Testis (tissue), 2 donors: ENCODE data around the gene STK33.

Experiments used
- POLR2A ChIP-seq: fragments of 450-650 bp; IDR thresholded peaks from one replicate; pipeline ENCODE4 v1.6.1; 2017; ENCODE audit warnings: antibody characterized with exemption, mild to moderate bottlenecking, moderate library complexity
- TF ChIP-seq, protein P1 (sequence below), 3 experiments: fragments of 450-650 bp in 2 of 3; fragments of 200-600 bp in 1 of 3; sonication (generic) in 1 of 3; IDR thresholded peaks; one replicate each; pipeline ENCODE4 v1.5.1; 2016 to 2019; ENCODE audit warnings: antibody characterized with exemption in 3 of 3, mild to moderate bottlenecking in 2 of 3, moderate library complexity in 1 of 3

GRCh38 chr11:8429483-8429882, 164.5 kb downstream of the STK33 start:
- TF ChIP-seq, protein P1, sequence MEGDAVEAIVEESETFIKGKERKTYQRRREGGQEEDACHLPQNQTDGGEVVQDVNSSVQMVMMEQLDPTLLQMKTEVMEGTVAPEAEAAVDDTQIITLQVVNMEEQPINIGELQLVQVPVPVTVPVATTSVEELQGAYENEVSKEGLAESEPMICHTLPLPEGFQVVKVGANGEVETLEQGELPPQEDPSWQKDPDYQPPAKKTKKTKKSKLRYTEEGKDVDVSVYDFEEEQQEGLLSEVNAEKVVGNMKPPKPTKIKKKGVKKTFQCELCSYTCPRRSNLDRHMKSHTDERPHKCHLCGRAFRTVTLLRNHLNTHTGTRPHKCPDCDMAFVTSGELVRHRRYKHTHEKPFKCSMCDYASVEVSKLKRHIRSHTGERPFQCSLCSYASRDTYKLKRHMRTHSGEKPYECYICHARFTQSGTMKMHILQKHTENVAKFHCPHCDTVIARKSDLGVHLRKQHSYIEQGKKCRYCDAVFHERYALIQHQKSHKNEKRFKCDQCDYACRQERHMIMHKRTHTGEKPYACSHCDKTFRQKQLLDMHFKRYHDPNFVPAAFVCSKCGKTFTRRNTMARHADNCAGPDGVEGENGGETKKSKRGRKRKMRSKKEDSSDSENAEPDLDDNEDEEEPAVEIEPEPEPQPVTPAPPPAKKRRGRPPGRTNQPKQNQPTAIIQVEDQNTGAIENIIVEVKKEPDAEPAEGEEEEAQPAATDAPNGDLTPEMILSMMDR (IDR thresholded peaks at IDR 0.05), result no peak
- no peak for TF ChIP-seq POLR2A
